RWPE2 (cell line): ENCODE results near the gene ARSA.

Experiments
- ATAC-seq: fragments of 200-7000 bp; cut with Tn5 transposase; 3 replicates; pipeline ENCODE4 v1.9.1; 2021; ENCODE audit warnings: low read depth
- DNase-seq: peaks from one replicate; pipeline ENCODE4 v3.0.0-alpha.2; 2020; ENCODE audit warnings: low spot score
- H3K27ac ChIP-seq: fragments of 450-650 bp; 2 replicates; pipeline ENCODE4 v1.5.1; 2017; ENCODE audit warnings: mild to moderate bottlenecking; ENCODE audit not compliant: poor library complexity, severe bottlenecking
- H3K27me3 ChIP-seq: fragments of 250-450 bp; sonication (Bioruptor Pico); 2 replicates; pipeline ENCODE4 v1.5.1; 2021; ENCODE audit warnings: mild to moderate bottlenecking, moderate library complexity; ENCODE audit not compliant: insufficient read depth, poor library complexity, severe bottlenecking
- H3K36me3 ChIP-seq: fragments of 250-450 bp; sonication (Bioruptor Pico); 2 replicates; pipeline ENCODE4 v1.5.1; 2020; ENCODE audit warnings: low read depth, mild to moderate bottlenecking, moderate library complexity
- H3K4me1 ChIP-seq: fragments of 250-450 bp; sonication (Bioruptor Pico); 2 replicates; pipeline ENCODE4 v1.5.1; 2021; ENCODE audit warnings: mild to moderate bottlenecking, moderate library complexity; ENCODE audit not compliant: insufficient read depth, poor library complexity, severe bottlenecking
- H3K4me3 ChIP-seq: fragments of 250-450 bp; sonication (Bioruptor Pico); 2 replicates; pipeline ENCODE4 v1.5.1; 2021; ENCODE audit warnings: mild to moderate bottlenecking, moderate library complexity; ENCODE audit not compliant: severe bottlenecking
- H3K9me3 ChIP-seq: fragments of 250-450 bp; sonication (Bioruptor Pico); 2 replicates; pipeline ENCODE4 v1.5.1; 2021; ENCODE audit warnings: mild to moderate bottlenecking, moderate library complexity; ENCODE audit not compliant: severe bottlenecking
- TF ChIP-seq, protein P1 (sequence below): fragments of 450-650 bp; IDR thresholded peaks from one replicate; pipeline ENCODE4 v1.5.1; 2017; ENCODE audit warnings: mild to moderate bottlenecking, moderate library complexity; ENCODE audit not compliant: poor library complexity, severe bottlenecking

ARSA gene

DNA sequence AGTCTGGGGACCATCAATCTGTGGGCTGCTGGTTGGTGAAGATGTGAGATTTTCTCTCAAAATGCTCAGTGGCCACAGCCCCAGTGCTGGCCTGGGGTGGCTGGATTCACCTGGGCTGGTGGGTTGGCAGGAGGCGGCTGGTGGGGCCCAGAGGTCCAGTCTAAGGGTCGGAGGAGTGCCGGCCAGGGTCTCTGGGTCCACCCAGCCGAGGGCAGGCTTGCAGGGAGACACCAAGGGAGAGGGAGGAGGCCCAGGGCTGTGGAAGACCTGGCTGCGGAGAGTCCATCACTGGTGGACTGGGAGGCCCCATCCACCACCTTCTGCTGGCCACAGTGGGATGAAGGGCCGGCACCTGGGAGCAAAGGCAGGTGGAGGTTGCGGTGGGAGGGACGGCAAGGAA lies 44.1 kb upstream of the ARSA start:
- Histone ChIP-seq H3K27ac (no peak overlapping the region), H3K36me3 (no peaks in the 10 kb centered on the region), H3K9me3 (no peaks in the 10 kb centered on the region), H3K4me3 (no peak overlapping the region), H3K4me1 (no peaks in the 10 kb centered on the region), H3K27me3 (peaks cover 4% of the 10 kb centered on the region)
- DNase-seq (no peak), ATAC-seq (no peak)
- TF ChIP-seq, protein P1, sequence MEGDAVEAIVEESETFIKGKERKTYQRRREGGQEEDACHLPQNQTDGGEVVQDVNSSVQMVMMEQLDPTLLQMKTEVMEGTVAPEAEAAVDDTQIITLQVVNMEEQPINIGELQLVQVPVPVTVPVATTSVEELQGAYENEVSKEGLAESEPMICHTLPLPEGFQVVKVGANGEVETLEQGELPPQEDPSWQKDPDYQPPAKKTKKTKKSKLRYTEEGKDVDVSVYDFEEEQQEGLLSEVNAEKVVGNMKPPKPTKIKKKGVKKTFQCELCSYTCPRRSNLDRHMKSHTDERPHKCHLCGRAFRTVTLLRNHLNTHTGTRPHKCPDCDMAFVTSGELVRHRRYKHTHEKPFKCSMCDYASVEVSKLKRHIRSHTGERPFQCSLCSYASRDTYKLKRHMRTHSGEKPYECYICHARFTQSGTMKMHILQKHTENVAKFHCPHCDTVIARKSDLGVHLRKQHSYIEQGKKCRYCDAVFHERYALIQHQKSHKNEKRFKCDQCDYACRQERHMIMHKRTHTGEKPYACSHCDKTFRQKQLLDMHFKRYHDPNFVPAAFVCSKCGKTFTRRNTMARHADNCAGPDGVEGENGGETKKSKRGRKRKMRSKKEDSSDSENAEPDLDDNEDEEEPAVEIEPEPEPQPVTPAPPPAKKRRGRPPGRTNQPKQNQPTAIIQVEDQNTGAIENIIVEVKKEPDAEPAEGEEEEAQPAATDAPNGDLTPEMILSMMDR: no peak

DNA sequence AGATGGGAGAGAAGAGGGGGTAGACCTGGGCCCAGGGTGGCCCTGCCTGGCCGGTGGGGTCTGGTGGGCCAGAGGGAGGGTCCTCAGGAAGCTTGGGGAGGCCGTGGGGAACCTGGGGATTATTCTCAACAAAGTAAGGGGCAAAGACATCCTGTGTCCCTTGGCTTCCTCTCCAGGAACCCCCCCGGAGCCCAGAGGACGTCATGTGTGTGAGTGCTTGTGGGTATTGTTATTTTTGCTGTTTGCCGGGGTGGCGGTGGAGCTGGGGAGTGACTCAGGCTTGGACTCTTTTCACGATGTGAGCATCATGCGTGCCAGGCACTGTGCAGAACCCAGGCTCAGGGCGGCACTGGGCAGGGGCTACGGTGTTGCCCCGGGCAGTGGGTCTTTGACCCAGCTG lies 43.7 kb upstream of the ARSA start:
- Histone ChIP-seq H3K27ac (no peak overlapping the region), H3K4me1 (no peaks in the 10 kb centered on the region), H3K27me3 (peaks cover 4% of the 10 kb centered on the region), H3K4me3 (no peak overlapping the region), H3K36me3 (no peaks in the 10 kb centered on the region), H3K9me3 (no peaks in the 10 kb centered on the region)
- DNase-seq (no peak), ATAC-seq (no peak)
- TF ChIP-seq, protein P1: no peak

DNA sequence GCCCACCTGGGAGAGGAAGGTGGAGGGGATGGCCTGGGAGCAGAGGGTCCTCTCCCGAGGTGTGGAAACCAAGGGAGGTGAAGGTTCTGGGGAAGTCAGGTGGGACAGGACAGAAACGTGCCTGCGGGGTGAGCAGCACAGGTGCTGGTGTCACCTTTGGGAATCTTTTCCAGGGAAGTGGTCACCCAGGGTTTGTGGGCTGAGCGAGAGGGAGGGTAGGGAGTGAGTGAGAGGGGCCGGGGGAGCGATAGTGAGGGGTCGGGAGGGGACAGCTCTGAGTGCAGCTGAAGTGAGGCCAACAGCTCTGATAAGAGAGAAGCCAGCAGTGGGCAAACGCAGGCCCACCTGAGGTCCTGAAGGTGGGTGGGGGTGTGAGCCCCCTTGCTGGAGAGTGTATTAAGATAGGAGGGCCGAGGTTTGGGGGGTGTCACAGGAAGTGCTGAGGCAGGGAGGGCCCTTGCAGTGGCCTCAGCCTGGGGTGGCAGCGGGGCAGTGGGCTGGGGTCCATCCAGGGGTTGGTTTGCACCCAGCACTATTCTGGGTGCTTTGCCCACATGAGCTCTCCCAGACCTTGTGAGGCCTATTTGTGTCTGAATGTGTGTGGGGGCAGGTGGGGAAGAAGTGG lies 43.1 kb upstream of the ARSA start:
- H3K36me3 ChIP-seq: no peaks in the 10 kb centered on the region
- no peaks in the 10 kb centered on the region for H3K4me1 ChIP-seq
- H3K4me3 ChIP-seq: no peak overlapping the region
- TF ChIP-seq, protein P1: no peak
- no peak for DNase-seq
- no peak overlapping the region for H3K27ac ChIP-seq
- no peak for ATAC-seq
- peaks cover 4% of the 10 kb centered on the region for H3K27me3 ChIP-seq
- H3K9me3 ChIP-seq: no peaks in the 10 kb centered on the region

DNA sequence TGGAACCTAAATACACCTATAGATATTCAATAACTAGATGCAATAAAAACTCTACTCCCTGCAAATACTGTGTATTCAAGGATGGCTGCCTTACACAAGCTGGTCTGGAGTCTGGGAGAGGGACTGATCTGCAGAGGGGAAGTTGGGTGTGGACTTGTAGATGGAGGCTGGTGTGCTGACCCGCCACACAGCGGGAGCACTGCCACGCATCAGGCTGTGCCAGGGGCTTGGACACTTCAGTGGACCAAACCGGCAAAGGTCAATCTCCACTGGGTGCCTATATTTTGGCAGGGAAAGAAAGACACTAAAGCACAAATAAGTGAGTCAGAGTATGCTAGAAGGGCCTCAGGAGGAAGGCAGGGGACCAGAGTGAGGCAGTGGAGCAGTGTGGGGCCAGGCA lies 42.6 kb upstream of the ARSA start:
- Histone ChIP-seq H3K4me1 (no peaks in the 10 kb centered on the region), H3K27me3 (peaks cover 4% of the 10 kb centered on the region), H3K4me3 (no peak overlapping the region), H3K9me3 (no peaks in the 10 kb centered on the region), H3K27ac (no peak overlapping the region), H3K36me3 (no peaks in the 10 kb centered on the region)
- TF ChIP-seq, protein P1: no peak
- no peak for ATAC-seq
- no peak for DNase-seq

DNA sequence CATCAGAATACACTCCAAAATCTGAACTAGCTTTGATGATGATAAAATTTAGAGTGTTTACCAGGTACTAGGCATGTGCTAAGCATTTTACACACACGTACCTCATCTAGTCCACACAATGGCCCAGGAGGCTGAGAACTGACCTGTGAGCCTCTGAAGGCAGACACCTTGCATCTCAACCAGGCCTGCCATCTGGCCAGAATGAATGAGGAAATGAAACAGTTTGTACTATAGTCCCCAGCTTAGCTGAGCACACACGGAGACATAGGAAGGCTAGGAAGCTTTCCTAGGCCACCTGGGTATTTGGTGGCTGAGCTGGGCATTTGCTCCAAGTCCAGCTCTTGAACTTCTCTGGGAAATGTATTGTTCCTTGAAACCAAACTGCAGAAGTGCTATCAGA lies 37.8 kb upstream of the ARSA start:
- H3K27me3 ChIP-seq: no peaks in the 10 kb centered on the region
- H3K27ac ChIP-seq: no peak overlapping the region
- TF ChIP-seq, protein P1: no peak
- H3K9me3 ChIP-seq: no peaks in the 10 kb centered on the region
- no peaks in the 10 kb centered on the region for H3K4me1 ChIP-seq
- no peaks in the 10 kb centered on the region for H3K36me3 ChIP-seq
- DNase-seq: no peak
- ATAC-seq: no peak
- no peak overlapping the region for H3K4me3 ChIP-seq
